ENCODE data around the gene VPS16. TPM values are rescaled to one million over a fixed set of nuclear protein-coding genes. Genes with fewer than 3 reads are reported as not detected.

VPS16 gene
- total RNA-seq, 4 donors from 2014 or later: 24.0 to 34.0 (median 27.7) TPM

GRCh38 chr20:2858591-2858990 lies 18.0 kb downstream of the VPS16 start:
- DNase-seq (ENCODE audit: low spot score) (no peak), ATAC-seq (ENCODE audit: low FRiP score) (no peak)
- no peak for TF ChIP-seq CTCF (IDR thresholded peaks at IDR 0.05)

DNA sequence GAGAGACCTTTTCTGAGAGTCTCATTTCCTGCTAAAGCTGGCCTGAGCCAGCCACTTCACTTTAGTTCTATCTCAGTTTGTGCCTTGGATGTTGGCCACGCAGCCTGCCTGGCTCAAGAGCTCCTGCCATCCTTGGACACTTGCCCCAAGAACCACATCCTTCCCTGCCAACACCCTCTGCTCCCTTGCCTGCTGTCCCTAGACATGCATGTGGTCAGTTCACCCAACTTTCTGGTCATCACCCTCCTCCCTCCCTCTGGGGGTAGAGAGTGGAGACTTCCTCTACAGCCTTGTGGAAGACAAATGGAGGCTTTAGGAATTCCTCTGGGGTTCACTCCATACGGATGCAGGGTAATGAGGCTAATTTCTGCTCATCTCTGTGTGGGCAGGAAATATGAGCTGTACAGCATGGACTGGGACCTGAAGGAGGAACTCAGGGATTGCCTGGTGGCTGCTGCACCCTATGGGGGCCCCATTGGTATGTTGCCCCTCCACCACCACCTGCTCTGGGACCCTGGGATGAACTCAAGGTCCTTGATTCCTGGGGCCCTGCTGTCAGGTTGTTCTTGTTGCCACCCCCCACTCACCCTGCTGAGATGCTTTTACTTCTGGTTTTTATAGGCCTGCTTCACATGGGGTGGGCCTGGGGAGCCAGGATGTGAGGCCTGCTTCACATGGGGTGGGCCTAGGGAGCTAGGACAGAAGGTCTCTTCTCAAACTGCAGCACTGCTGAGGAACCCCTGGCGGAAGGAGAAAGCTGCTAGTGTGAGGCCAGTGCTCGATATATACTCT lies 19.0 kb downstream of the VPS16 start:
- TF ChIP-seq CTCF (IDR thresholded peaks at IDR 0.05): no peak
- DNase-seq (ENCODE audit: low spot score) (no peak), ATAC-seq (ENCODE audit: low FRiP score) (no peak)

DNA sequence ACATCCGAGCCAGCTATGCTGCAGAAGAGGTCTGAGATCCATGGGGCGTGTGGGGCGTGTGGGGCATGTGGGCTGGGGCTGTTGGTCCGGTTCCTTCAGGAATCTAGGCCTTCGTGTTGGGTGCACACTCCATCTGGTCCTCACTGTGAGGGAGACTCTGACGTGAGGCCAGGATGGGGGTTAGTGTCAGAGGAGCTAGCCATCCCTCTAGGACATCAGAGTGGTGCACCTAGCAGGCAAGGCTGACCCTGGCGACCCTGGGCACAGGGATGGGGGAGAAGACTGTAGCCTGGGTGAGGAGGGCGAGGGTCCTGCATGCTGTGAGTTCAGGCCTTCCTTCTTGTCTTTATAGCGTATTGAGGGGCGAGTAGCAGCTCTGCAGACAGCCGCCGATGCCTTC lies 24.1 kb downstream of the VPS16 start:
- ATAC-seq (ENCODE audit: low FRiP score): no peak
- no peak for DNase-seq (ENCODE audit: low spot score)
- TF ChIP-seq CTCF (IDR thresholded peaks at IDR 0.05): no peak

GRCh38 chr20:2865101-2865500 lies 24.6 kb downstream of the VPS16 start:
- DNase-seq (ENCODE audit: low spot score) (no peak), ATAC-seq (ENCODE audit: low FRiP score) (no peak)
- TF ChIP-seq CTCF (IDR thresholded peaks at IDR 0.05): no peak

DNA sequence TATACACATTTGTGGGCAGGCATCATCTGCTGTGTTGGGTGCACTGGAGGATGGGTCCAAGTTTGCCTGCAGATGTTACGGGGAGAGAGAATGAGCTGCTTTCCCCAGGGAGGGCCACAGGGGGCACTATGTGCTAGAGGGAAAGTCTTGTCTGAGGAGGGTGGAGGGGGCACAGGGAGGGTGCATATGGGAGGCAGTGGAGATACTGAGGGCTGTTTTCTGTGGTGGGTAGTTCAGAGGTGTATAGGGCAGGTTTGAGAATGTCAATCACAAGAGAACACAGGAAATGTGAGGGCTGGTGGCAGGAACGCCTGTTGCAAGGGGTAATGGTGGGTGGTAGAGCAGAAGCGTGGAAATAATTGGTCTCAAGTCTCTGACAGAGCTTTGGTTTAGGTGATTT lies 25.1 kb downstream of the VPS16 start:
- no peak for TF ChIP-seq CTCF (IDR thresholded peaks at IDR 0.05)
- DNase-seq (ENCODE audit: low spot score) (no peak), ATAC-seq (ENCODE audit: low FRiP score) (no peak)

DNA sequence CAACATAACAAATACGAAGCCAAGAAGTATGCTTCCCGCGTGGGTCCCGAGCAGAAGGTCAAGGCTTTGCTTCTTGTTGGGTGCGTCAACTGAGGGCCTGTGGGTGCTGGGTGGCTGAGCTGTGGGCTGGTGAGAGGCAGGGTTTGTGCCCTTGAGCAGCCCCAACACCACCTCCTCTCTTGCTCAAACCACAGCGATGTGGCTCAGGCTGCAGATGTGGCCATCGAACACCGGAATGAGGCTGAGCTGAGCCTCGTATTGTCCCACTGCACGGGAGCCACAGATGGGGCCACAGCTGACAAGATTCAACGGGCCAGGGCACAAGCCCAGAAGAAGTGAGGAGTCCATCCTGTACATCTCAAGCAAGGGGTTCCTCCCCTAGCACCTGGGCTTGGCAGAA lies 25.7 kb downstream of the VPS16 start:
- no peak for ATAC-seq (ENCODE audit: low FRiP score)
- DNase-seq (ENCODE audit: low spot score): no peak
- no peak for TF ChIP-seq CTCF (IDR thresholded peaks at IDR 0.05)
